GM12891 (cell line): ENCODE results near the gene WTIP.

Experiments
- DNase-seq: peaks from one replicate; pipeline ENCODE4 v3.0.0; 2011; ENCODE audit warnings: low spot score; ENCODE audit not compliant: insufficient read length
- FAIRE-seq: peaks from 2 replicates; lab custom pipeline; 2011; peaks lifted over from hg19 to GRCh38; lab: Jason Lieb, UNC
- PAX5 ChIP-seq: IDR thresholded peaks from 2 replicates; pipeline ENCODE4 v1.6.1; 2011; ENCODE audit warnings: low read length, moderate library complexity, mild to moderate bottlenecking; ENCODE audit not compliant: insufficient read depth, severe bottlenecking
- POLR2A ChIP-seq: IDR thresholded peaks from 2 replicates; pipeline ENCODE4 v1.6.1; 2011; ENCODE audit warnings: low read depth, low read length, control low read depth
- POLR2AphosphoS5 ChIP-seq: IDR thresholded peaks from 2 replicates; pipeline ENCODE4 v1.6.1; 2011; ENCODE audit warnings: low read depth, low read length, control low read depth
- POU2F2 ChIP-seq: IDR thresholded peaks from 2 replicates; pipeline ENCODE4 v1.6.1; 2011; ENCODE audit warnings: low read depth, mild to moderate bottlenecking, control low read depth, low read length, moderate library complexity
- SPI1 ChIP-seq: IDR thresholded peaks from 2 replicates; pipeline ENCODE4 v1.6.1; 2011; ENCODE audit warnings: low read depth, low read length, control low read depth
- TAF1 ChIP-seq: IDR thresholded peaks from 2 replicates; pipeline ENCODE4 v1.6.1; 2011; ENCODE audit warnings: low read depth, low read length, control low read depth

WTIP gene

GRCh38 chr19:34493649-34494044 is 12.1 kb downstream of the WTIP start:
- FAIRE-seq (no peak), DNase-seq (no peak)
- TF ChIP-seq POU2F2 (no peak), POLR2A (no peak), PAX5 (no peak), TAF1 (no peak), POLR2AphosphoS5 (no peak), SPI1 (no peak)

GRCh38 chr19:34494601-34495000 is 13.0 kb downstream of the WTIP start:
- TF ChIP-seq POU2F2, result no peak
- no peak for TF ChIP-seq PAX5
- TF ChIP-seq POLR2AphosphoS5, result no peak
- no peak for TF ChIP-seq SPI1
- no peak for TF ChIP-seq POLR2A
- no peak for TF ChIP-seq TAF1
- no peak for DNase-seq
- no peak for FAIRE-seq

GRCh38 chr19:34495416-34495815 is 13.9 kb downstream of the WTIP start:
- TF ChIP-seq PAX5 (no peak), TAF1 (no peak), POLR2AphosphoS5 (no peak), POLR2A (no peak), POU2F2 (no peak), SPI1 (no peak)
- FAIRE-seq, result no peak
- DNase-seq, result no peak

GRCh38 chr19:34497112-34497805 is 15.7 kb downstream of the WTIP start:
- DNase-seq (no peak), FAIRE-seq (no peak)
- TF ChIP-seq POLR2A, result no peak
- no peak for TF ChIP-seq TAF1
- TF ChIP-seq PAX5, result no peak
- TF ChIP-seq SPI1, result no peak
- no peak for TF ChIP-seq POU2F2
- no peak for TF ChIP-seq POLR2AphosphoS5

GRCh38 chr19:34499155-34499834 is 17.7 kb downstream of the WTIP start:
- DNase-seq (no peak), FAIRE-seq (no peak)
- no peak for TF ChIP-seq SPI1
- no peak for TF ChIP-seq PAX5
- no peak for TF ChIP-seq POU2F2
- TF ChIP-seq TAF1, result no peak
- TF ChIP-seq POLR2AphosphoS5, result no peak
- TF ChIP-seq POLR2A, result no peak

- DNase-seq (no peak), FAIRE-seq (no peak)
Measured at GRCh38 chr19:34500656-34501120, 19.1 kb downstream of the WTIP start.

GRCh38 chr19:34501339-34502320 is 20.1 kb downstream of the WTIP start:
- peak; percentile 94 for FAIRE-seq
- DNase-seq, result peak; percentile 98

More at GRCh38 chr19:34500656-34501120, 19.1 kb downstream of the WTIP start:
- no peak for TF ChIP-seq PAX5
- TF ChIP-seq POLR2AphosphoS5, result no peak
- TF ChIP-seq SPI1, result no peak
- no peak for TF ChIP-seq TAF1
- no peak for TF ChIP-seq POLR2A
- TF ChIP-seq POU2F2, result no peak

GRCh38 chr19:34502582-34503411 is 21.2 kb downstream of the WTIP start:
- DNase-seq (no peak), FAIRE-seq (no peak)
- TF ChIP-seq POU2F2 (no peak), SPI1 (no peak)

More at GRCh38 chr19:34501339-34502320, 20.1 kb downstream of the WTIP start:
- TF ChIP-seq PAX5 (no peak), SPI1 (peak; percentile 44), POLR2A (no peak)
